ENCODE measurements around the gene GBP2.
A peak's percentile ranks its signal among the peaks of the same experiment; 100 is the strongest.
"Not testable (repeated sequence)": the region's sequence is repeated elsewhere in the genome, so short reads cannot be mapped to it uniquely, and the experiment has no call there.

Gene GBP2

DNA sequence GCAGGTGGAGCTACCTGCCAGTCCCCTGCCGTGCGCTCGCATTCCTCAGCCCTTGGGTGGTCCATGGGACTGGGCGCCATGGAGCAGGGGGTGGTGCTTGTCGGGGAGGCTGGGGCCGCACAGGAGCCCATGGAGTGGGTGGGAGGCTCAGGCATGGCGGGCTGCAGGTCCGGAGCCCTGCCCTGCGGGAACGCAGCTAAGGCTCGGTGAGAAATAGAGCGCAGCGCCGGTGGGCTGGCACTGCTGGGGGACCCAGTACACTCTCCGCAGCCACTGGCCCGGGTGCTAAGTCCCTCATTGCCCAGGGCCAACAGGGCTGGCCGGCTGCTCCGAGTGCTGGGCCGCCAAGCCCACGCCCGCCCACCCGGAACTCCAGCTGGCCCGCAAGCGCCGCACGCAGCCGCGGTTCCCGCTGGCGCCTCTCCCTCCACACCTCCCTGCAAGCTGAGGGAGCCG lies 2.1 kb upstream of the GBP2 start:
- DNase-seq, result not testable (repeated sequence)

DNA sequence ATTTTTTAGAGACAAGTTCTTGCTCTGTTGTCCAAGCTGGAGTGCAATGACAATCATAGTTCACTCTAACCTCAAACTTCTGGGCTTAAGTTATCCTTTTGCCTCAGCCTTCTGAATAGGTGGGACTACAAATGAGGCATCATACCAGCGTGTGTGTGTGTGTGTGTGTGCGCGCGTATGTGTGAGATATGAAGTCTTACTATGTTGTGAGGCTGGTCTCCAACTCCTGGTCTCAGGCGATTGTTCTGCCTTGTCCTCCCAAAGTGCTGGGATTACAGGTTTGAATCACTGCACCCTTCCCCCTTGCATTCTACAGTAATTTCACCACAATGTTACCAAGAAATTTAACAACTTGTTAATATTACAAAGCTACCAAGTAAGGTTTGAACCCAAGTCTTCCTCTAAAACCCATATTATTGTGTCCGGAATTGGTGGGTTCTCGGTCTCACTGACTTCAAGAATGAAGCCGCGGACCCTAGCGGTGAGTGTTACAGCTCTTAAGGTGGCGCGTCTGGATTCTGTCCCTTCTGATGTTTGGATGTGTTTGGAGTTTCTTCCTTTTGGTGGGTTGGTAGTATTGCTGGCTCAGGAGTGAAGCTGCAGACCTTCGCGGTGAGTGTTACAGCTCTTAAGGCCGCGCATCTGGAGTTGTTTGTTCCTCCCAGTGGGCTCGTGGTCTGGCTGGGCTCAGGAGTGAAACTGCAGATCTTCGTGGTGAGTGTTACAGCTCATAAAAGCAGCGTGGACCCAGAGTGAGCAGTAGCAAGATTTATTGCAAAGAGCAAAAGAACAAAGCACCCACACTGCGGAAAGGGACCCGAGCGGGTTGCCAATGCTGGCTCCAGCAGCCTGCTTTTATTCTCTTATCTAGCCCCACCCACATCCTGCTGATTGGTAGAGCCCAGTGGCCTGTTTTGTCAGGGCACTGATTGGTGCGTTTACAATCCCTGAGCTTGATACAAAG lies 970 bp upstream of the GBP2 start:
- not testable (repeated sequence) for DNase-seq

DNA sequence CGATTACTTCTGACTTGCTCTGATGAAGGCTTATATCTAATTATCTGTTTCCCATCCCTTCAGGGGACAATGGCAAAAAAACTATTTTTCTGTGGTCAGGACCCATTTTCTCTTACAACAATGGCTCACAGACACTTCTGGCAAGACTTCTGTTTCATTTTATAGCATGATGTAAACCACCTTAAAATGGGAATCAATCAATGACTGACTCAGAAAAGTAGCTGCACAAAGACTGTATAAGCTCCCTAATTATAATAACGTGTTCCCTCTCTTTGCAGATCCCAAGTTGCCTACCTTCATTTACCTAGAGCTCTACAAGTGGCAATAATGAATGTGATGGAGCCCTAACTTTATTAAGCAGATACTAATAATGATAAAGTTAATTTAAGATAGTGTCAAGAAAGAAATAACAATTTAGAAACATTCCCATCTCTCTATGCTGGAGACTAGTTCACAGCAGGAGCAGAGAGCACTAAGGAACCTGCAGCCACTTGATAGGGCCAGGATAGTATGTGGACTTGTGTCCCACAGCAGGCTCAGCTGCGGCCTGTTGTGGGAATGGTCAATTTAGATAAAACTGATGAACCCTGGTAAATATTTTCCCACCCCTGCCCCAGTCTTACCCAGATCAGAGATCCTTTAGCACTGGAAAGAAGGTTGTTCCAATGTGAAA lies 538 bp downstream of the GBP2 start:
- no peak for DNase-seq

DNA sequence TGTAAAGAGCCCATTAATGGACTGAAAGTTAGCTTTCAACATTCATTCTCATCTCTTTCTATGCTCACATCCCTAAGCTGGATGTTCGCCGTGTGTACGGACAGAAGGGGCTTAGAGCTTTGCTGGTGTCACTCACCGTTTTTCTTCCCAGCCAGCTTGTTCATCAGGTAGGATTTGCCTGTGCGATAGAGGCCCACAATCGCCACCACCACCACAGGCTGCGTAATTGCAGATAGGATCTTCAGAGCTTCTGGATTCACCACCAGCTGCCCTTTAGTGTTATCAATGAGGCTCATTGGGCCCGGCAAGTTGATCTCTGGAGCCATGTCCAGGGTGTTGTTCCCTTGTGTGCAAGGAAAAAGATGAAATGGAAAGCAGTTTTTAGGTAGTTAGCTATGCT lies 4.3 kb downstream of the GBP2 start:
- no peak for DNase-seq

DNA sequence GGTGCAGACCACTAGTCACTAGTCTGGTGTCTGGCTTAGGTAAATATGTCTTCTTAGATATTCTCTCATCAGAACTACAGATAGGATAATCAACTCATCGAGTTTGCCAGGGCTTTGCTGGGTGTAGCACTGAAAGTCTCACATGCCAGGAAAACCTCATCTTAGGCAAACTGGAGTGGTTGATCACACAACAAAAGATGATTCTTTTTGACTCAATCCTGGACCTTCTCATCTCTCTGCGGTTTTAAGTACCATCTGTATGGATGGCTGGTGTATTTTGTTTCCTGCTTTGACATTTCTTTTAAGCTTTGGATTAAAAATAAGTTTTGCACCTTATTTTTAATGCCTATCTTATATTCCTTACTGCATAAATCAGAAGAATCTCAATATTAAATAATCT lies 11.3 kb downstream of the GBP2 start:
- DNase-seq, result no peak

DNA sequence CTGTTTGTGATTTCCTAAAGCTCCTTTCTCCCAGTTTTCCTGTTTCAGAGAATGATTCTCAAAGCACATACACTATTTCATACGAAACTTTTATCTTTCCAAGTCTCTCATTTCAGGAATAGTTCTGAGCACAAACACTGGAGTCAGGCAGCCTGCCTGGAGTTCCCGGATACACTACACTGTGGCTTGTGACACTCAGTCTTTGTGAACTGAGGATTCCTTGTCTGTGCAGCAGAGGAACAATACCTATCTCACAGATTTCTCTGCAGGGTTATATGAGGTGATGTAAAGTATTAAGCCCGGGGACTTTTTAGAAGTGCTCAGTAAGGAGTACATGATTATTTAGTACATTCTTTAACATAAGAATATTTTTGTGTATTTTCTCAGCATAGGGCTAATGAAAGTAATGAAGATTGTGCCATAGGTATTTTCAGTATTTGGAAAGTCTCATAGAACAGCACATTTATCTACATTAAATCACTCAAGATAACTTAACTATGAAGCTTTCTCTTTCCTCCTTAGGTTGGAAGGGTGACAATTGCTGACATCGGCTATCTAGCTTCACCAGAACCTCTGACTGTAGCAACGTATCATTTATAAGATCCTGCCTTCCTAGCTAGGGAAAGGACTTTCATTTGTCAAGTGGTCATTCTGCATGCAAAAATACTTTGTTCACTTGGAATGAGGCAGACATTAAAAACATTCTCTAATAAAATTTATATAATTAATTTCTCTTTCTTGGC lies 12.9 kb downstream of the GBP2 start:
- no peak for DNase-seq

DNA sequence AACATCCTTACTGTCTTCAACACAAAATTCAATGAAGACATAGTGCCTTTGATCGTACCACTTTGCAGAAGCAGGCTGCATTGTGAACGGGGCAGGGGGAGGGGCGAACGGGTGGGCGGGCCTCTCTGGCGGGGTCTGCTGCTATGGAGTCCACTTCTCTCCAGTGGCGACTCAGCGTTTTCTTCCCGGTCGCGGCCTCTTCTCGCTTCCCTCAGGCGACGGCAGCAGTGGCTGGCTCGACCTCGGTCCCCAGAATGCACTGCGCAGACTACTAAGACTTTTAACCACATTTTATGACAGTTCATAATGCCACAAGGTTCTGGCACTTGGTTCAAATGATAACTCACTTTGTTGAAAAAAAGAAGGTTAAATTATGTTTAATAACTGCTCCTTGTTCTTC lies 21.2 kb downstream of the GBP2 start:
- no peak for DNase-seq

DNA sequence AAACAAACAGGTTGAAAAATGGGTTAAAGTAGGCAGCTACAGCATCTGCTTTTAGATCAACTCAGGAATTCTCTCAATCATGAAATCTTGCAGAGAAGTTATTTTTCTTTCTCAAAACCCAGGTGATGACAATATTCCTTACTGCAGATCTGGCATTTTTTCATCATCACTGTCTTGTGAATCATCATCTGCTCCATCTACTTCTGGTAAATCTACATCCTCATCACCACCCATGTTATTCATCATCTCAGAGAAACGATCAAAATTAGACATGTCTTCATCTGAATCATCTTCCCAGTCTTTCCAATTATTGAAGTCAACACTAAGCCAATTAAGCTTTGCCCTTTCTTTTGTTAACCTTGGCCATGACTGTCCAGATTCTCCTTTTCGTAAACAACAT lies 21.8 kb downstream of the GBP2 start:
- no peak for DNase-seq

DNA sequence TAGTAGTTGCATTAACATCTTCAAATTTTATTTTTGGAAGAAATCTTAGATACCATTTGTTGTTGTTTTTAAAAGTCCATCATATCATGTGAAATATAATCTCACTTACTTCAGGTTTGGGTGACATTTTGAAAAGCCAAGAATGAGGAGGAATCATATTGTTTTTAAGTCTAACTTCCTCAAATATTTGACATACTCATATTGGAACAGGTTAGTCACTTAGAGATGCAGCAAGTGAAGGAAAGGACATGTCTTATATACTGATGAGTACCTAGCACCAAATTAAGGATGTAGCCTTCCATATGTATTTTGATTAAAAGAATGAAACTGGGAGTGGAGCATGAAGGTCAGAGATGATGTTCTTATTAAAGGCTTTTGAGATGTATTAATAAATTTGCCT lies 23.9 kb downstream of the GBP2 start:
- no peak for DNase-seq

DNA sequence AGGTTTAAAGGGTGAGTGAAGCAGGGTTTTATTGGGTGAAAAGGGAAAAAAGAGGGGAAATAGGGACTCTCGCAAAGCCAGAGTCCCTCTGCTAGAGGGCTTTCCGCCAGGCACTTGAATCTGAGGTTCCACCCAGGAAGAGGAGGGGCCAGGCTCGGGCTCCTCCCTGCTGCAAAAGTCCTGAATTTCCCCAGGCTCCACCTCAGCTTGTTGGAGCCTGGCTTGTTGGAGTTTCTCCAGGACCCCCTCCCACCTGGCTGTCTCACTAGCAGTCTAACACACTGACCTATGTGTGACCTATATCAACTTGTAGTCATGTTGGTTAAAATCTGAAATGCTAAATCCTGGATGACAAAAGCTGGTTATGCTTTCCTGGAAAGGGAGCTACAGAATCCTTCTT lies 25.5 kb downstream of the GBP2 start:
- DNase-seq, result no peak

DNA sequence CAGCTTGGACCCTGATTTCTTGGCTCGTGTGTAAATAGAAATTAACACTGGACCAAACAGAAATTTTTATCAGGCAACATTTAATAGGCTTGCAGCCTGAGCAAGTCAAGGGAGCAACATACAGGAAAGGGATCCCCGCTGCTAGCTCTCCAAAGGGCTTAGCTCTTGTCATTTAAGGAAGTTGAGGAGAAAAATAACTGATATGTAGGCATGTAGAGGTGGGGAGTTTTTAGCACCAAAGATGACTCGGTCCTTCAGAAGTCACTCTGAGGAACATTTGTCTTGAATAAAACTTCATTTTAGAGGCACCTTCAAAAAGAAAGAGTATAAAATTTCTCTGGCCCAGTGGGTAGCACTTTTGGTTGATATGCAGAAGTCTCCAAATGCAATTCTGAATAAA lies 27.1 kb downstream of the GBP2 start:
- DNase-seq, result no peak

DNA sequence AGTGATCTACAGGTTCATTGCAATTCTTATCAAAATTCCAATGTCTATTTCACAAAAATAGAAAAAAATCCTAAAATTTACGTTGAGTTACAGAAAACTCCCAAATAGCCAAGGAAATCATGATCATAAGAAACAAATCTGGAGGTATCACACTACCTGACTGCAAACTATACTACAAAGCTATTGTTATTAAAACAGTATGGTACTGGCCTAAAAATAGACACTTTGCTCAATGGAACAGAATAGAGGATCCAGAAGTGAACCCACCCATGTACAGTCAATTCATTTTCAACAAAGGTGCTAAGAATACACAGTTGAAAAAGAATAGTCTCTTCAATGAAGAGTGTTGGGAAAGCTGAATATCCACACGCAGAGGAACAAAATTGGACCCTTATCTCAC lies 30.2 kb downstream of the GBP2 start:
- DNase-seq, result no peak

DNA sequence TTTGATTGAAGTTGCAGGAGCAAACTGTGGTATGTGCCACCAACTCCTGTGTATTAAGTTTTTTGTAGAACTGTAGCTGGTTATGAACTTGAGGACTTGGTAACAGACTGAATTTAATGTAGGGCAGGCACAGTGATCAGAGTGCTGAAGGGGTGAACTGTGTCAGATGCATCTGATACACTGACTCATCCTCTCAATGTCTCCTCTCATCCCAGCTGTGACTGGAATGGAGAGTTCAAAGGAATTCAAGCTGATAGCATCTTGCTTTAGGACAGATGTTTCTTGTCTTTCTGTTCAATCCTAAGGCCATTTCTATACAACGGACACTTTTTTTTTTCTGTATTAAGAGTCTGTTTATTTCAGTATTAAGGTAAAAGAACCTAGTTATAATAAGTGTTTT lies 36.0 kb downstream of the GBP2 start:
- DNase-seq, result no peak

DNA sequence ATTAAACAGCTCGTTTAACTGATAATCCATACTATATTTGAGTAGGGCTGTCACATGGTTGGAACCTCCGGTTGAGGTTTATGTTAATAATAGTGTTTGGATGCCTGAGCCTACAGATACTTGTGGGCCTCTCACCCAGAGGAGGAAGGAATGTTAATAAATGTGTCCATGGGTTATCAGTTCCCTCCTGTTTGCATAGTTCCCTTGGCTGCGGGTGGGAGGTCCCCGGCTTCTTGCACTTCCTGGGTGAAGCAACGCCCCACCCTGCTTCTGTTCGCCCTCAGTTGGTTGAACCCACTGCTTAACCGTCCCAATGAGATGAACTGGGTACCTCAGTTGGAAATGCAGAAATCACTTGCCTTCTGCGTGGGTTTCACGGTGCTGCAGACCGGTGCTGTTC lies 37.3 kb downstream of the GBP2 start:
- DNase-seq, result no peak

DNA sequence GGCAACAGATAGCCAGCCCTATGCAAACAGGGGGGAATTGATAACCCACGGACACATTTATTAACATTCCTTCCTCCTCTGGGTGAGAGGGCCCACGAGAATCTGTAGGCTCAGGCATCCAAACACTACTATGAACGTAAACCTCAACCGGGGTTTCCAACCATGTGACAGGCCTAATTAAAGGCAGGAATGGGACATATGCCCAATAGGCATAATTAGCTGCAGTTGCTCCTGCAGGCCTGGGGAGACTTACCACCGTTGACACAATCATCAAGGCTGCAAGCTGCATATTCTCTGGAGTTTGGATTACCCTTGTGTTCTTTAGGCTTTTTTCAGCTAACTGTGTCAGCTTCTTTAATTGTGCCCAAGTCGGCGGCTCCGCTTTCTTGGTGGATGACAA lies 38.7 kb downstream of the GBP2 start:
- no peak for DNase-seq

DNA sequence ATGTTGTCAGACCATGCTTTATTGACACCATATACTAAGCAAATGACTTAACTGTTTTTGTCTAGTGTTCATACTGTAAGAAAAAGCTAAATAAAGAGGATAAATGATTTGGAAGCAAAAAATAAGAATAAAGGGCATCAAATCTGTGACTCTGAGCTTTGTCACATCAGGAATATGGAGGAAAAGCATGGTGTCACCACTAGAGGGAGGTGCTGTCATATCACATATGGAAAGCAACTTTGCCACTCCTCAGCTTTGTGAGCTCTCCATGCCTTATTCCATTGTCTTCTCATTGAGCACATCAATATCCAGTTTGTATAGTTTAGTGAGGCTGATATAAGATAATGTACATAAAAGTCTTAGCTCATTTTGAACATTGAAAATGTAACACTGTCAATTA lies 40.1 kb downstream of the GBP2 start:
- DNase-seq, result peak in 2 of 56 donors; percentile 10 to 11

DNA sequence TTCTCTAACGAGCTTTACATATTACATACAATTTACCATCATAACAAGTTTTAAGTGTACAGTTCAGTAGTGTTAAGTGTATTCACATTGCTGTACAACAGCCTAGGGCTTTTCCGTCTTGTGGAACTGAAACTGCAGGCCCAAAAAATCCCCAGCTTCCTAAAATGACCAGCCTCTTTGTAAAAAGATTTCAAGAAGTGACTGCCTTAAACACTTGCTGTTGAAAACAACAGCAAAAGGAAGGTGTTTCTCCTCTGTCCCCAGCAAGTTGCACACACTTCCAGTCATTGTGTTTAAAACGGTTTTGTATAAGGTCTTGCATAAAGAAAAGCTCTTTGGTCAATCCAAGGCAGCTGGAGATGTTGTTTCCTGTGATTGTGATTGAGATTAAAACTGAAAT lies 44.9 kb downstream of the GBP2 start:
- DNase-seq, result peak in 1 of 56 donors; percentile 12

DNA sequence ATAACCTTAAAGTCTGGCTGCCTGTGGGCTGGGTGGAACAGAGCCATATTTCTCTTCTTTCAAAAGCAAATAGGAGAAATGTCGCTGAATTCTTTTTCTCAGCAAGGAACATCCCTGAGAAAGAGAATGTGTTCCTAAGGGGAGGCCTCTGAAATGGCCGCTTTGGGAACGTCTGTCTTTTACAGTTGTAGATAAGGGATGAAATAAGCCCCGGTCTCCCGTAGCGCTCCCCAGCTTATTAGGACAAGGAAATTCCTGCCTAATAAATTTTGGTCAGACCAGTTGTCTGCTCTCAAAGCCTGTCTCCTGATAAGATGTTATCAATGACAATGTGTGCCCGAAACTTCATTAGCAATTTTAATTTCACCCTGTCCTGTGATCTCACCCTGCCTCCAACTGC lies 45.8 kb downstream of the GBP2 start:
- not testable (repeated sequence) for DNase-seq

DNA sequence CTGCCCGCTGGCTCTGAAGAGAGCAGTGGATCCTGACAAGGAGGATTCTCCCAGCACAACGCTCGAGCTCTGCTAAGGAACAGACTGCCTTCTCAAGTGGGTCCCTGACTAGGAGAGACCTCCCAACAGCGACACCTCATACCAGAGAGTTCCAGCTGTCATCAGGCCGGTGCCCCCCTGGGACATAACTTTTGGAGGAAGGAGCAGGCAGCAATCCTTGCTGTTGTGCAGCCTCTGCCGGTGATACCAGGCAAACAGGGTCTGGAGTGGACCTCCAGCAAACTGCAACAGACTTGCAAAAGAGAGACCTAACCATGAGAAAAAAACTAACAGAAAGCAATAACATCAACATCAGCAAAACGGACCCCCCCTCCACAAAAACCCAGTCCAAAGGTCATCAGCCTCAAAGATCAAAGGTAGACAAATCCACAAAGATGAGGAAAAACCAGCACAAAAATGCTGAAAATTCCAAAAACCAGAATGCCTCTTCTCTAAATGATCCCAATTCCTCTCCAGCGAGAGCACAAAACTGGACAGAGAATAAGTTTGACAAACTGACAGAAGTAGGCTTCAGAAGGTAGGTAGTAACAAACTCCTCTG lies 53.3 kb downstream of the GBP2 start:
- DNase-seq, result not testable (repeated sequence)

DNA sequence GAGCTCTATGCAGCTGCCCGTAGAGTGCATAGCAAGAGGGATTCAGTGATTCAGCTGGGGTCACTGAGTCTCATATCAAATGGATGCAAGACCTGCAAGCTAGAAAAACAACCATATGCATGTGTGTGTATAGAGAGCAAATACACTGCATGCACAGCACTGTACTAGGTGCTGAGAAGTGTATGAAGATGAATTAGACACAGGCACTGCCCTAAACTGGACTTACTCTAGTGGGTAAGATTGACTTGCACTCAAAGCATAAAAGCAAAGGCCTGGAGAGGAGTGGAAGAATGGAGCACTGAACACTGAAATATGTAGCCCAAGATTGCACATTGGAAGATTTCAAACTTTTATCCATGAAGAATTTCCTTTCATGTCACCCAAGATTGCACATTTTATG lies 55.4 kb downstream of the GBP2 start:
- no peak for DNase-seq

DNA sequence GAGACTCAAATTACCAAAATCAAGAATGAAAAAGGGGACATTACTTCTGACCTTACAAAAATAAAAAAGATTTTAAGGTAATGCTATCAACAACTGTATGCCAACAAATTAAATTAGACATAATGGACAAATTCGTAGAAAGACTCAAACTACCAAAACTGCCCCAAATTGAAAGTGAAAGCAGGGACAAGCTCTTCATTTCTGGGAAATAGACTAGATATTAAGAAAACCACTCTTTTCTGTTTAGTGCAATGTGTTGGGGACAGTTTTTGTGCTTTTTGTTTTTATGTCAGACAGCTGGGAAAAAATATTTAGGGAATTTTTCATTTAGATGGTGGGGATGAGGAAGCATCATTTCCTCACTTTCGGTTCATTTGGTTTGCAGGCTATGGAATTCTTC lies 56.0 kb downstream of the GBP2 start:
- DNase-seq, result no peak

DNA sequence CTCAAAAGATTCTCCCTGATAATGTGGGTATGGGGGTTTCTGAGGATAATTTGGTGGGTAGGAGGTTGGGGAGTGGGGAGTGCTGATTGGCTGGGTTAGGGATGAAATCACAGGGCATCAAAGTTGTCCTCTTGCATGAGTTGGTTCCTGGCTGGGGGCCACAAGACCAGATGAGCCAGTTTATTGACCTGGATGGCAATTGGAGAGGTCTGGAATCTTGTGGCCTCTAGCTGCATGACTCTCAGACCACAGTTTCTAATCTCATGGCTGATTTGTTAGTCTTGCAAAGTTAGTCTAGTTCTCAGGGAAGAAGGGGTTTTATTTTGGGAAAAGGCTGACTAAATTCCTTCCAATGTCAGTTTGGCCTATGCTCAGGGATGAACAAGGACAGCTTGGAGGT lies 57.6 kb downstream of the GBP2 start:
- no peak for DNase-seq

Data from nucleus accumbens (tissue), 56 donors.